NCI-H2196 treated with DMSO at 0.1 percent for 48 hours (cell line): Measurements from ENCODE around the gene NDUFS6.
"Not testable (repeated sequence)": the region's sequence is repeated elsewhere in the genome, so short reads cannot be mapped to it uniquely, and the experiment has no call there.

ENCODE experiments used
- DNase-seq: peaks from one replicate; lab custom pipeline; 2025; ENCODE audit not compliant: unreplicated experiment; lab: John Stamatoyannopoulos, UW

NDUFS6 gene

GRCh38 chr5:1814183-1815020, 13.2 kb downstream of the NDUFS6 start:
- no peak for DNase-seq

GRCh38 chr5:1815071-1815786, 14.0 kb downstream of the NDUFS6 start:
- DNase-seq = no peak

GRCh38 chr5:1815881-1816292, 14.7 kb downstream of the NDUFS6 start:
- no peak for DNase-seq

GRCh38 chr5:1816495-1817089, 15.4 kb downstream of the NDUFS6 start:
- DNase-seq = not testable (repeated sequence)

GRCh38 chr5:1817261-1818043, 16.2 kb downstream of the NDUFS6 start:
- DNase-seq = no peak

- no peak for DNase-seq
These were observed 17.6 kb downstream of the NDUFS6 start for GRCh38 chr5:1818784-1819183.

GRCh38 chr5:1819458-1819857, 18.3 kb downstream of the NDUFS6 start:
- no peak for DNase-seq

- no peak for DNase-seq
These were observed 19.2 kb downstream of the NDUFS6 start for GRCh38 chr5:1820381-1820780.

- DNase-seq = no peak
These were observed 19.7 kb downstream of the NDUFS6 start for GRCh38 chr5:1820926-1821325.

- DNase-seq = no peak
These were observed 20.7 kb downstream of the NDUFS6 start for GRCh38 chr5:1821862-1822261.

- DNase-seq = no peak
These were observed 22.3 kb downstream of the NDUFS6 start for GRCh38 chr5:1823381-1824034.

GRCh38 chr5:1824109-1824821, 23.1 kb downstream of the NDUFS6 start:
- no peak for DNase-seq

GRCh38 chr5:1824903-1825841, 24.0 kb downstream of the NDUFS6 start:
- no peak for DNase-seq

GRCh38 chr5:1826235-1826980, 25.2 kb downstream of the NDUFS6 start:
- no peak for DNase-seq

GRCh38 chr5:1827025-1827885, 26.0 kb downstream of the NDUFS6 start:
- DNase-seq = no peak

- DNase-seq = no peak
These were observed 26.7 kb downstream of the NDUFS6 start for GRCh38 chr5:1827886-1828397.
